SK-N-SH treated with all-trans-retinoic acid at 6 μM for 48 hours (cell line): Measurements from ENCODE around the gene TENT4B.

Source experiments
- ATAC-seq: fragments of 200-7000 bp; cut with Tn5 transposase; 3 replicates; pipeline ENCODE4 v1.9.1; 2020; ENCODE audit warnings: mild to moderate bottlenecking, moderate library complexity
- BACH2 ChIP-seq: fragments of 250-450 bp; sonication (Bioruptor Pico); IDR thresholded peaks from 2 replicates; pipeline ENCODE4 v1.9.0; 2021; ENCODE audit warnings: mild to moderate bottlenecking, borderline replicate concordance
- CSDC2 ChIP-seq: fragments of 250-450 bp; sonication (Bioruptor Pico); IDR thresholded peaks from 2 replicates; pipeline ENCODE4 v1.5.0; 2020; ENCODE audit warnings: mild to moderate bottlenecking, moderate library complexity
- ESRRG ChIP-seq: fragments of 250-450 bp; sonication (Bioruptor Pico); IDR thresholded peaks from 2 replicates; pipeline ENCODE4 v1.6.1; 2021; ENCODE audit warnings: mild to moderate bottlenecking
- GLIS3 ChIP-seq: fragments of 250-450 bp; sonication (Bioruptor Pico); IDR thresholded peaks from 2 replicates; pipeline ENCODE4 v1.5.0; 2020; ENCODE audit warnings: mild to moderate bottlenecking, moderate library complexity
- ISL1 ChIP-seq: fragments of 250-450 bp; sonication (Bioruptor Pico); IDR thresholded peaks from 2 replicates; pipeline ENCODE4 v2.1.2; 2022; ENCODE audit warnings: mild to moderate bottlenecking, moderate library complexity
- OSR1 ChIP-seq: fragments of 250-450 bp; sonication (Bioruptor Pico); IDR thresholded peaks from 2 replicates; pipeline ENCODE4 v1.8.0; 2022; ENCODE audit warnings: moderate library complexity, mild to moderate bottlenecking, inconsistent platforms
- PPARA ChIP-seq: fragments of 250-450 bp; sonication (Bioruptor Pico); IDR thresholded peaks from 2 replicates; pipeline ENCODE4 v1.5.0; 2020; ENCODE audit warnings: mild to moderate bottlenecking, borderline replicate concordance
- RARB ChIP-seq: fragments of 250-450 bp; sonication (Bioruptor Pico); IDR thresholded peaks from 2 replicates; pipeline ENCODE4 v1.8.0; 2021; ENCODE audit warnings: mild to moderate bottlenecking, moderate library complexity
- SNAI2 ChIP-seq: fragments of 250-450 bp; sonication (Bioruptor Pico); IDR thresholded peaks from 2 replicates; pipeline ENCODE4 v1.5.0; 2020; ENCODE audit warnings: mild to moderate bottlenecking, moderate library complexity
- TCF4 ChIP-seq: fragments of 250-450 bp; sonication (Bioruptor Pico); IDR thresholded peaks from 2 replicates; pipeline ENCODE4 v1.8.0; 2021; ENCODE audit warnings: mild to moderate bottlenecking, moderate library complexity, borderline replicate concordance
- TOX ChIP-seq: fragments of 250-450 bp; sonication (Bioruptor Pico); IDR thresholded peaks from 2 replicates; pipeline ENCODE4 v1.8.0; 2021; ENCODE audit warnings: mild to moderate bottlenecking, moderate library complexity, borderline replicate concordance
- ZC3H10 ChIP-seq: fragments of 250-450 bp; sonication (Bioruptor Pico); IDR thresholded peaks from 2 replicates; pipeline ENCODE4 v1.5.1; 2021; ENCODE audit warnings: mild to moderate bottlenecking, moderate library complexity
- ZFP30 ChIP-seq: fragments of 450-650 bp; formaldehyde crosslinking; IDR thresholded peaks from 2 replicates; pipeline ENCODE4 v1.5.0; 2022; ENCODE audit warnings: mild to moderate bottlenecking, moderate library complexity
- ZNF565 ChIP-seq: fragments of 450-650 bp; formaldehyde crosslinking; conservative IDR thresholded peaks from 2 replicates; pipeline ENCODE4 v1.5.0; 2020; ENCODE audit warnings: low read depth, mild to moderate bottlenecking, moderate library complexity
- ZNF70 ChIP-seq: fragments of 450-650 bp; formaldehyde crosslinking; IDR thresholded peaks from 2 replicates; pipeline ENCODE4 v1.5.0; 2020; ENCODE audit warnings: mild to moderate bottlenecking, moderate library complexity
- ZNF8 ChIP-seq: fragments of 450-650 bp; formaldehyde crosslinking; IDR thresholded peaks from 2 replicates; pipeline ENCODE4 v1.5.0; 2020; ENCODE audit warnings: mild to moderate bottlenecking, moderate library complexity
- TF ChIP-seq, protein P1 (sequence below): fragments of 250-450 bp; sonication (Bioruptor Pico); IDR thresholded peaks from 2 replicates; pipeline ENCODE4 v1.8.0; 2020; ENCODE audit warnings: mild to moderate bottlenecking, moderate library complexity, borderline replicate concordance
- TF ChIP-seq, protein P2 (sequence below): fragments of 250-450 bp; sonication (Bioruptor Pico); IDR thresholded peaks from 2 replicates; pipeline ENCODE4 v1.5.1; 2021; ENCODE audit warnings: mild to moderate bottlenecking, moderate library complexity
- TF ChIP-seq, protein P3 (sequence below): fragments of 250-450 bp; sonication (Bioruptor Pico); IDR thresholded peaks from 2 replicates; pipeline ENCODE4 v1.5.0; 2020; ENCODE audit warnings: mild to moderate bottlenecking, moderate library complexity
- TF ChIP-seq, protein P4 (sequence below): fragments of 250-450 bp; sonication (Bioruptor Pico); IDR thresholded peaks from 2 replicates; pipeline ENCODE4 v1.5.1; 2020; ENCODE audit warnings: low read depth, mild to moderate bottlenecking, moderate library complexity
- TF ChIP-seq, protein P5 (sequence below): fragments of 250-450 bp; sonication (Bioruptor Pico); IDR thresholded peaks from 2 replicates; pipeline ENCODE4 v1.8.0; 2021; ENCODE audit warnings: low read depth, mild to moderate bottlenecking, moderate library complexity, borderline replicate concordance

Gene TENT4B

DNA sequence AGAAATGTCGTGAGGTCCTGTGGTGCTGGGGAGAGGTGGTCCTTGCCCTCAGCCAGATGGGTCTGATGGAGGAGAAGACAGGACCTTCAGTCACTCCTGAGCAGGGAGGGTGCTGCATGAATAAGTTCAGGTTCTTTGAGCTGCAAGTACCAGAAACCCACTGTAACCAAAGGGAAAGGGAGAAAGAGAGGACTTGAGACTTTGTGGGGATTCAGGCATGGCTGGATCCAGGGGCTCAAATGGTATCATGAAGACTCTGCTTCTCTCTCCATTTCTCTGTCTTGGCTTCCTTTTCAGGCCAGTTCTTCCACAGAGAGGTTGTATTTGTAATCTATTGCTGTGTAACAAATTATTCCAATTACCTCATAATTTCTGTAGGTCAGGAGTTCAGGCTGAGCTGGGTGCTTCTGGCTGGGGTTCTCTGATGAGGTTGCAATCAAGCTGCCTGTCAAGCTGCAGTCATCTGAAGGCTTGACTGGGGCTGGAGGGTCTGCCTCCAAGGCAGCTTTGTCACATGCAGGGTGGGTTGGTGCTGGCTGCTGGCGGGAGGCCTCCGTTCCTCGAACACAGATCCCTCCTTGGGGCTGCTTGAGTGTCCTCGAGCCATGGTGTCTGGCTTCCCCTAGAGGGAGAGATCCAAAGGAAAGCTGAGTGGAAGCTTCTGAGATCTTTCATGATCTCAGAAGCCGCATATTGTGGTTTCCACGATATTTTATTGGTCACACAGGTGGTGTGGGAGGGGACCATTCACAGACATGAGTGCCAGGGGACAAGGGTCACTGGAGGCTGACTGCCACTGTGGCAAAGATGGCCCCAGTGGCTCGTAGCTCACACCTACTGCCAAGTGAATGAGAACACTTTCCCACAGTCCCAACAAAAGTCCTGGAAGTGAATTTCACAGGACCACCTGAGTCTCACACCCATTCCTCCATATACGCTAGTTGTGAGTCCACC, 107.4 kb downstream of the TENT4B start:
- no peak for ATAC-seq

DNA sequence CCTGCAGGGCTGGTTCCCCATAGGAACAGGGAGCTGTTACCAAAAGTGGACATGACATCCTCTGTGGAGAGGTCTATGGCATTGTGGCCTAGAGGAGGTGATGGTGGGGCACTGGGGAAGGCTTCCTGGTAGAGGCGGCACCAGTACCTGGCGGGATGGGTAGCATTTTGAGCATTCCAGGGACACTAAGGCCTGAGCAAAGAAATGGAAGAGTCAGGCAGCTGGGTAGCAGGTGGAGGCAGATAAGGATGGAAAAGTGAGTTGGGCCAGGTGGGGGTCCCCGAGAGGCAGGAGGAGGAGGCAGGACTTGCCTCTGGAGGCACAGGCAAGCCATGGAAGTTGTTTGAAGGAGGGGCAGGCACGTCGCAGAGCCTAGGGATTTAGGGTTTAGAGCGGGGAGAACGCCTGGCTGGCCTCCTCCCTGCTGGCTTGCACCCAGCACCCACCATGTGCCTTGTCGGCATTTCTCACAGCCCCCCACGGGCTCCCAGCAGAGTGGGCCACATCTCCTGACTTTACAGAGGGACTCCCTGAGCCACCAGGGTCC, 108.1 kb downstream of the TENT4B start:
- TF ChIP-seq ZNF70, result no peak
- no peak for TF ChIP-seq TOX (CRISPR knock-in tag)
- TF ChIP-seq BACH2 (CRISPR knock-in tag), result no peak
- TF ChIP-seq, protein P1, sequence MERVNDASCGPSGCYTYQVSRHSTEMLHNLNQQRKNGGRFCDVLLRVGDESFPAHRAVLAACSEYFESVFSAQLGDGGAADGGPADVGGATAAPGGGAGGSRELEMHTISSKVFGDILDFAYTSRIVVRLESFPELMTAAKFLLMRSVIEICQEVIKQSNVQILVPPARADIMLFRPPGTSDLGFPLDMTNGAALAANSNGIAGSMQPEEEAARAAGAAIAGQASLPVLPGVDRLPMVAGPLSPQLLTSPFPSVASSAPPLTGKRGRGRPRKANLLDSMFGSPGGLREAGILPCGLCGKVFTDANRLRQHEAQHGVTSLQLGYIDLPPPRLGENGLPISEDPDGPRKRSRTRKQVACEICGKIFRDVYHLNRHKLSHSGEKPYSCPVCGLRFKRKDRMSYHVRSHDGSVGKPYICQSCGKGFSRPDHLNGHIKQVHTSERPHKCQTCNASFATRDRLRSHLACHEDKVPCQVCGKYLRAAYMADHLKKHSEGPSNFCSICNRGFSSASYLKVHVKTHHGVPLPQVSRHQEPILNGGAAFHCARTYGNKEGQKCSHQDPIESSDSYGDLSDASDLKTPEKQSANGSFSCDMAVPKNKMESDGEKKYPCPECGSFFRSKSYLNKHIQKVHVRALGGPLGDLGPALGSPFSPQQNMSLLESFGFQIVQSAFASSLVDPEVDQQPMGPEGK (CRISPR knock-in tag), result no peak
- no peak for TF ChIP-seq SNAI2 (CRISPR knock-in tag)
- TF ChIP-seq, protein P2, sequence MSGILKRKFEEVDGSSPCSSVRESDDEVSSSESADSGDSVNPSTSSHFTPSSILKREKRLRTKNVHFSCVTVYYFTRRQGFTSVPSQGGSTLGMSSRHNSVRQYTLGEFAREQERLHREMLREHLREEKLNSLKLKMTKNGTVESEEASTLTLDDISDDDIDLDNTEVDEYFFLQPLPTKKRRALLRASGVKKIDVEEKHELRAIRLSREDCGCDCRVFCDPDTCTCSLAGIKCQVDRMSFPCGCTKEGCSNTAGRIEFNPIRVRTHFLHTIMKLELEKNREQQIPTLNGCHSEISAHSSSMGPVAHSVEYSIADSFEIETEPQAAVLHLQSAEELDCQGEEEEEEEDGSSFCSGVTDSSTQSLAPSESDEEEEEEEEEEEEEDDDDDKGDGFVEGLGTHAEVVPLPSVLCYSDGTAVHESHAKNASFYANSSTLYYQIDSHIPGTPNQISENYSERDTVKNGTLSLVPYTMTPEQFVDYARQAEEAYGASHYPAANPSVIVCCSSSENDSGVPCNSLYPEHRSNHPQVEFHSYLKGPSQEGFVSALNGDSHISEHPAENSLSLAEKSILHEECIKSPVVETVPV (CRISPR knock-in tag), result no peak
- TF ChIP-seq, protein P3, sequence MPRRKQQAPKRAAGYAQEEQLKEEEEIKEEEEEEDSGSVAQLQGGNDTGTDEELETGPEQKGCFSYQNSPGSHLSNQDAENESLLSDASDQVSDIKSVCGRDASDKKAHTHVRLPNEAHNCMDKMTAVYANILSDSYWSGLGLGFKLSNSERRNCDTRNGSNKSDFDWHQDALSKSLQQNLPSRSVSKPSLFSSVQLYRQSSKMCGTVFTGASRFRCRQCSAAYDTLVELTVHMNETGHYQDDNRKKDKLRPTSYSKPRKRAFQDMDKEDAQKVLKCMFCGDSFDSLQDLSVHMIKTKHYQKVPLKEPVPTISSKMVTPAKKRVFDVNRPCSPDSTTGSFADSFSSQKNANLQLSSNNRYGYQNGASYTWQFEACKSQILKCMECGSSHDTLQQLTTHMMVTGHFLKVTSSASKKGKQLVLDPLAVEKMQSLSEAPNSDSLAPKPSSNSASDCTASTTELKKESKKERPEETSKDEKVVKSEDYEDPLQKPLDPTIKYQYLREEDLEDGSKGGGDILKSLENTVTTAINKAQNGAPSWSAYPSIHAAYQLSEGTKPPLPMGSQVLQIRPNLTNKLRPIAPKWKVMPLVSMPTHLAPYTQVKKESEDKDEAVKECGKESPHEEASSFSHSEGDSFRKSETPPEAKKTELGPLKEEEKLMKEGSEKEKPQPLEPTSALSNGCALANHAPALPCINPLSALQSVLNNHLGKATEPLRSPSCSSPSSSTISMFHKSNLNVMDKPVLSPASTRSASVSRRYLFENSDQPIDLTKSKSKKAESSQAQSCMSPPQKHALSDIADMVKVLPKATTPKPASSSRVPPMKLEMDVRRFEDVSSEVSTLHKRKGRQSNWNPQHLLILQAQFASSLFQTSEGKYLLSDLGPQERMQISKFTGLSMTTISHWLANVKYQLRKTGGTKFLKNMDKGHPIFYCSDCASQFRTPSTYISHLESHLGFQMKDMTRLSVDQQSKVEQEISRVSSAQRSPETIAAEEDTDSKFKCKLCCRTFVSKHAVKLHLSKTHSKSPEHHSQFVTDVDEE (CRISPR knock-in tag), result no peak
- TF ChIP-seq RARB (CRISPR knock-in tag), result no peak
- TF ChIP-seq TCF4 (CRISPR knock-in tag), result no peak
- no peak for TF ChIP-seq ZNF8 (CRISPR knock-in tag)
- no peak for TF ChIP-seq ESRRG (CRISPR knock-in tag)
- TF ChIP-seq, protein P4, sequence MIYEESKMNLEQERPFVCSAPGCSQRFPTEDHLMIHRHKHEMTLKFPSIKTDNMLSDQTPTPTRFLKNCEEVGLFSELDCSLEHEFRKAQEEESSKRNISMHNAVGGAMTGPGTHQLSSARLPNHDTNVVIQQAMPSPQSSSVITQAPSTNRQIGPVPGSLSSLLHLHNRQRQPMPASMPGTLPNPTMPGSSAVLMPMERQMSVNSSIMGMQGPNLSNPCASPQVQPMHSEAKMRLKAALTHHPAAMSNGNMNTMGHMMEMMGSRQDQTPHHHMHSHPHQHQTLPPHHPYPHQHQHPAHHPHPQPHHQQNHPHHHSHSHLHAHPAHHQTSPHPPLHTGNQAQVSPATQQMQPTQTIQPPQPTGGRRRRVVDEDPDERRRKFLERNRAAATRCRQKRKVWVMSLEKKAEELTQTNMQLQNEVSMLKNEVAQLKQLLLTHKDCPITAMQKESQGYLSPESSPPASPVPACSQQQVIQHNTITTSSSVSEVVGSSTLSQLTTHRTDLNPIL (CRISPR knock-in tag), result no peak
- TF ChIP-seq ISL1, result no peak
- no peak for TF ChIP-seq CSDC2 (CRISPR knock-in tag)
- no peak for TF ChIP-seq GLIS3
- no peak for TF ChIP-seq ZC3H10 (CRISPR knock-in tag)
- TF ChIP-seq OSR1 (CRISPR knock-in tag), result no peak
- no peak for TF ChIP-seq ZNF565 (CRISPR knock-in tag)
- TF ChIP-seq, protein P5, sequence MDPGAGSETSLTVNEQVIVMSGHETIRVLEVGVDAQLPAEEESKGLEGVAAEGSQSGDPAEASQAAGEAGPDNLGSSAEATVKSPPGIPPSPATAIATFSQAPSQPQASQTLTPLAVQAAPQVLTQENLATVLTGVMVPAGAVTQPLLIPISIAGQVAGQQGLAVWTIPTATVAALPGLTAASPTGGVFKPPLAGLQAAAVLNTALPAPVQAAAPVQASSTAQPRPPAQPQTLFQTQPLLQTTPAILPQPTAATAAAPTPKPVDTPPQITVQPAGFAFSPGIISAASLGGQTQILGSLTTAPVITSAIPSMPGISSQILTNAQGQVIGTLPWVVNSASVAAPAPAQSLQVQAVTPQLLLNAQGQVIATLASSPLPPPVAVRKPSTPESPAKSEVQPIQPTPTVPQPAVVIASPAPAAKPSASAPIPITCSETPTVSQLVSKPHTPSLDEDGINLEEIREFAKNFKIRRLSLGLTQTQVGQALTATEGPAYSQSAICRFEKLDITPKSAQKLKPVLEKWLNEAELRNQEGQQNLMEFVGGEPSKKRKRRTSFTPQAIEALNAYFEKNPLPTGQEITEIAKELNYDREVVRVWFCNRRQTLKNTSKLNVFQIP (CRISPR knock-in tag), result no peak
- no peak for ATAC-seq

More for the DNA sequence above, 107.4 kb downstream of the TENT4B start:
- TF ChIP-seq, protein P5 (CRISPR knock-in tag), result no peak
- TF ChIP-seq ZFP30 (no peak), PPARA (CRISPR knock-in tag) (no peak), ISL1 (no peak), RARB (CRISPR knock-in tag) (no peak), ZNF565 (CRISPR knock-in tag) (no peak), OSR1 (CRISPR knock-in tag) (no peak)
- TF ChIP-seq, protein P4 (CRISPR knock-in tag), result no peak
- TF ChIP-seq, protein P2 (CRISPR knock-in tag), result no peak
